ENCODE data around the gene STX11. TPM values are rescaled to one million over a fixed set of nuclear protein-coding genes. Genes with fewer than 3 reads are reported as not detected.
A peak's percentile ranks its signal among the peaks of the same experiment; 100 is the strongest.

STX11 gene
- total and polyA plus RNA-seq, 8 donors, result 2.2 to 11.7 (median 2.6) TPM; not detected in 1

GRCh38 chr6:144190593-144190992 lies 40.3 kb downstream of the STX11 start:
- Histone ChIP-seq H3K36me3 (peaks cover 0 to 16% (median 12%) of the 10 kb centered on the region in 4 donors), H3K9me3 (peaks cover 0 to 4% (median 0%) of the 10 kb centered on the region in 4 donors), H3K27me3 (no peaks in the 10 kb centered on the region), H3K4me3 (no peak overlapping the region), H3K4me1 (no peaks in the 10 kb centered on the region), H3K27ac (no peak overlapping the region)
- peak in 1 of 2 donors; percentile 18 for DNase-seq
- peak in 2 of 3 donors; percentile 25 to 39 for TF ChIP-seq POLR2AphosphoS5 (IDR thresholded peaks at IDR 0.05)
- TF ChIP-seq, protein P1, sequence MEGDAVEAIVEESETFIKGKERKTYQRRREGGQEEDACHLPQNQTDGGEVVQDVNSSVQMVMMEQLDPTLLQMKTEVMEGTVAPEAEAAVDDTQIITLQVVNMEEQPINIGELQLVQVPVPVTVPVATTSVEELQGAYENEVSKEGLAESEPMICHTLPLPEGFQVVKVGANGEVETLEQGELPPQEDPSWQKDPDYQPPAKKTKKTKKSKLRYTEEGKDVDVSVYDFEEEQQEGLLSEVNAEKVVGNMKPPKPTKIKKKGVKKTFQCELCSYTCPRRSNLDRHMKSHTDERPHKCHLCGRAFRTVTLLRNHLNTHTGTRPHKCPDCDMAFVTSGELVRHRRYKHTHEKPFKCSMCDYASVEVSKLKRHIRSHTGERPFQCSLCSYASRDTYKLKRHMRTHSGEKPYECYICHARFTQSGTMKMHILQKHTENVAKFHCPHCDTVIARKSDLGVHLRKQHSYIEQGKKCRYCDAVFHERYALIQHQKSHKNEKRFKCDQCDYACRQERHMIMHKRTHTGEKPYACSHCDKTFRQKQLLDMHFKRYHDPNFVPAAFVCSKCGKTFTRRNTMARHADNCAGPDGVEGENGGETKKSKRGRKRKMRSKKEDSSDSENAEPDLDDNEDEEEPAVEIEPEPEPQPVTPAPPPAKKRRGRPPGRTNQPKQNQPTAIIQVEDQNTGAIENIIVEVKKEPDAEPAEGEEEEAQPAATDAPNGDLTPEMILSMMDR (IDR thresholded peaks at IDR 0.05), result no peak
- intact Hi-C loops (cut with DNase I; ENCODE audit: low total_unique reads), result no loop called here
- 50 to 59% (median 55%) methylated on average over 2 of the region's 2 CpGs for WGBS, 5 donors

DNA sequence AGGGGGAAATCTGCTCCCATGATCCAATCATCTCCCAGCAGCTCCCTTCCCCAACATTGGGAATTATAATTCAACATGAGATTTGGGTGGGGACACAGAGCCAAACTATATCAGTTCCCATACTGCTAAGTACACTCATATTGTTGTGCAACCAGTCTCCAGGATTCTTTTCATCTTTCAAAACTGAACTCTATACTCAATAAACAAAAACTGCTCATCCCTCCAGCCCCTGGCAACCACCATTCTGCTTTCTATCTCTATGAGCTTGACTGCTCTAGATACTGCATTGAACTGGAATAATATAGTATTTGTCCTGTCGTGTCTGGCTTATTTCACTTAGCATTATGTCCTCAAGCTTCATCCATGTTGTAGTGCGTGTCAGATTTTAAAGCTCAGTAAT lies 42.9 kb downstream of the STX11 start:
- intact Hi-C loops (cut with DNase I; ENCODE audit: low total_unique reads), result no loop called here
- H3K36me3 ChIP-seq, result no peaks in the 10 kb centered on the region
- 84 to 97% (median 94%) methylated on average over 2 of the region's 2 CpGs for WGBS, 5 donors
- DNase-seq, result no peak
- H3K27me3 ChIP-seq, result no peaks in the 10 kb centered on the region
- no peak overlapping the region for H3K4me3 ChIP-seq
- H3K9me3 ChIP-seq, result no peaks in the 10 kb centered on the region
- H3K4me1 ChIP-seq, result no peaks in the 10 kb centered on the region
- TF ChIP-seq, protein P1 (IDR thresholded peaks at IDR 0.05), result no peak
- no peak for TF ChIP-seq POLR2AphosphoS5 (IDR thresholded peaks at IDR 0.05)
- no peak overlapping the region for H3K27ac ChIP-seq

DNA sequence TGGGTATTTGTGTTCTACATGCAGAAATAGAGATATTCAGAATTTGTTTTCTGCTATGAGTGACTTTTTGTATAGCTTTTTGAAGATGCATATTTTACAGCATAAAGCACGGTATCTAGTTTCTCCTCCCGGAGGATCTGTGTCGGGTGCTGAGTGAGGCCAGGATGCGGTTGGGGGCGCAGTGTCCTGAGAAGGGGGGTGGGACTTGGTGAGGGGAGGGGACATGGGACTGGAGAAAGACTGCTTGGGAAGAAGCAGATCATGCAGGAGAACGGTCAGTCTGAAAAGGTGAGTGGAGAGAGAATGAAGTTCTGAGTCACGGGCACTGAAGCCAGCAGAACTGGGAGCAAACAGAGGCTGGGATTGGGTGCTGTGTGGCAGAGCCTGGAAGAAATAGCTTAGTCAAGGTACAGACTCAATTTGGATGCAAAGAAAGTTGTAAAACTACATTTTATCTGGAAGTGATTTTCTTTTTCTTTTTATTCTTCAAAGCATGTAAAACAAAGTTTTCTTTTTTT lies 44.0 kb downstream of the STX11 start:
- intact Hi-C loops (cut with DNase I; ENCODE audit: low total_unique reads), result no loop called here
- Histone ChIP-seq H3K4me3 (no peak overlapping the region), H3K9me3 (no peaks in the 10 kb centered on the region), H3K4me1 (no peaks in the 10 kb centered on the region), H3K27ac (no peak overlapping the region), H3K27me3 (no peaks in the 10 kb centered on the region), H3K36me3 (no peaks in the 10 kb centered on the region)
- 41 to 62% (median 50%) methylated on average over 7 of the region's 7 CpGs for WGBS, 5 donors
- no peak for TF ChIP-seq EP300 (IDR thresholded peaks at IDR 0.05)
- TF ChIP-seq, protein P1 (IDR thresholded peaks at IDR 0.05), result no peak
- no peak for DNase-seq

GRCh38 chr6:144195671-144196270 lies 45.5 kb downstream of the STX11 start:
- Histone ChIP-seq H3K4me1 (no peaks in the 10 kb centered on the region), H3K36me3 (no peaks in the 10 kb centered on the region), H3K27ac (no peak overlapping the region), H3K27me3 (no peaks in the 10 kb centered on the region), H3K9me3 (peaks cover 0 to 3% (median 0%) of the 10 kb centered on the region in 4 donors), H3K4me3 (no peak overlapping the region)
- peak in 1 of 2 donors; percentile 35 for DNase-seq
- TF ChIP-seq POLR2A (IDR thresholded peaks at IDR 0.05), result no peak
- TF ChIP-seq, protein P1 (IDR thresholded peaks at IDR 0.05), result no peak
- no peak for TF ChIP-seq EP300 (IDR thresholded peaks at IDR 0.05)
- TF ChIP-seq POLR2AphosphoS5 (IDR thresholded peaks at IDR 0.05), result no peak
- 23 to 46% (median 33%) methylated on average over 3 of the region's 3 CpGs for whole genome bisulfite sequencing, 5 donors
- intact Hi-C loops (cut with DNase I; ENCODE audit: low total_unique reads), result no loop called here

Measured in stomach (tissue), 9 donors.